Measurements from ENCODE around the gene MS4A10. TPM values are rescaled to one million over a fixed set of nuclear protein-coding genes. Genes with fewer than 3 reads are reported as not detected.
"Not testable (repeated sequence)": the region's sequence is repeated elsewhere in the genome, so short reads cannot be mapped to it uniquely, and the experiment has no call there.

Gene MS4A10
- total RNA-seq = not detected in 2 replicates

DNA sequence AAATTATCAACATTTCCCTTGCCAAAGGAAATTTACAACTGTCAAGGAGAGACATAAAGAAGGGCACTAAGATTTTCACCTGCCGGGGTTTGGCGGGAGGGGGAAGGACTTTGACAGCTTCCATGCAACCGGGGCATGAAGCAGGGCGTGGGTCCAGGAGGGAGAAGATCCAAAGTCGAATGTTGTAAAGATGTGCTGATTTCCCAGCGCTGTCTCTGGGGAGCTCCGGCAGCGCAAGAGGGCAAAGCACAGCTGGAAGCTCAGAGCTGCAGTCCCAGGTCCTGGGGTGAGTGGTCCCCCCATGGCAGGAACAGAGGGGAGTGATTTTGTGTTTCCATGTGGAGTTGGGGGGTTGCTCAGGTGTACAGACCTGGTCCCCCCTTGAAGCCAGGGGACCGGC is at the start of gene MS4A10:
MS4A10 (plus strand) TSS at position 198 of the 400 bp plus-strand sequence. CDS start 5,003 bp downstream, outside the sequence.
- DNase-seq (ENCODE audit: low read depth) = no peak

DNA sequence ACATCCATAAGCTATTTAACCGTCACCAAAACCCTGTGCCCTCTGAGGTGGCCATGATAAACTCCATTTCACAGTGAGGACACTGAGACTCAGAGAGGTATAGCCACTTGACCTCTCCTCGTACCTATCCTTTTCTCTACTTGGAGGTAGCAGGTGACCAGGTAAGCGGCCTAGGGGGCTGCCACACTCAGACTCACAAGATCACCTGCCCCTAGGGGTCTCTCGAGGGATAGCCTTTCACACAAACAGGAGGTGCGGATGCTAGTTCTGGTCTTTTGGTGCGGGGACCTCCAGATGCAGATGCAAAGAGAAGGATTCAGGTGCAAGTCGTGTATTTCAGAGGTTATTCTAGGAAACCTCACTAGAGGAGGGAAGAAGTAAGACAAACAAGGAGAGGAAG is 46.0 kb upstream of the MS4A10 start:
- no peak for DNase-seq (ENCODE audit: low read depth)

DNA sequence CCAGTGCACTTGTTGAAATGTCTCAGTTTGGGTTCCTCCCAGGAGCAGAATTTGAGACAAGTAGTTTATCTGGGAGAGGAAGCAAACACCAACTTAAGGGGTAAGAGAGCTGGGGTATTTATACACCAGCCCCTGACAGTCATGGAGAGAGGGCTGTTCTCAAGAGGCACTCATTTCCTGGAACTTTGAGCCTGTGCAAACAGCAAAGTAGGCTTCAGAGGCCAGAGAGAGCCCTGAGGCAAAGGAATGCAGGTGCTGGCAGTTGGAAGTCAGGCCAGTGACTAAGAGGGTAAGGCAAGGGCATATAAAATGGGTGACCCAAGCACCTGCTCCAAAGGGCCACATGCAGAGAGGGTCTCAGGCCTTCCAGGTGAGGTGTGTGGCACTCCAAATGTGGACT is 44.6 kb upstream of the MS4A10 start:
- no peak for DNase-seq (ENCODE audit: low read depth)

DNA sequence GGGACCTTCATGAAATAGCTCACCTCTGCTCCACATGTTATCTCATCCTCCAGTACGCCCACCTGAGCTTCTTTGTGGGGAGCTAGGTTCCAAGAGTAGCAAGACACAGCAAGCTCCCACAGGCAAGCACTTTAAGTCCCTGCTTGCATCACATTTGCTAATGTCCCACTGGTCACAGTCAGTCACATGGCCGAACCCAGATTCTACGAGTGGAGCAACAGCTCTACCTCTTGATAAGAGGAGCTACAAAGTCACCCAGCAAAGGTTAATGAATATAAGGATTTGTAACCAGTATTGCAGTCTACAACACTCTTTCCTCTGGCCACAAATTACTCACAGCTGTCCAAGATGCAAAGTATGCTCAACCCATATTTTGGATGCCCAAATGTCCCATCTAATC is 43.7 kb upstream of the MS4A10 start:
- DNase-seq (ENCODE audit: low read depth) = no peak

DNA sequence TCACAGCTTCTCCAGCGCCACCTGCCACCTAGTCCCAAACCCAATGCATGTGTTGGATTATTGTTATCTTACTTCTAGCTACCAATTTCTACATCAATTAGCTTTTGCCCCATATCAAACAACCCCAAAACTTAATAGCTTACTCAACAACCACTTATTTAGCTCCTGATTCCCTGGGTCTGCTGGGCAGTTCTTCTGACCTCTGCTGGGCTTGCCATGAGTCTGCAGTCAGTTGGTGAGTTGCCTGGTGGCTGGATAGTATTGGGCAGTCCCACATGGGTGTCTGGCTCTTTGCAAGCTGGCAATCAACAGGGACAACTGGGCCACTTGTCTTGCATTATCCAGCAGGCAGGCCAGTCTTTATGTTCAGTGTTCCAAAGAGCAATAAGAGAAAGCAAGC is 42.1 kb upstream of the MS4A10 start:
- DNase-seq (ENCODE audit: low read depth) = no peak

DNA sequence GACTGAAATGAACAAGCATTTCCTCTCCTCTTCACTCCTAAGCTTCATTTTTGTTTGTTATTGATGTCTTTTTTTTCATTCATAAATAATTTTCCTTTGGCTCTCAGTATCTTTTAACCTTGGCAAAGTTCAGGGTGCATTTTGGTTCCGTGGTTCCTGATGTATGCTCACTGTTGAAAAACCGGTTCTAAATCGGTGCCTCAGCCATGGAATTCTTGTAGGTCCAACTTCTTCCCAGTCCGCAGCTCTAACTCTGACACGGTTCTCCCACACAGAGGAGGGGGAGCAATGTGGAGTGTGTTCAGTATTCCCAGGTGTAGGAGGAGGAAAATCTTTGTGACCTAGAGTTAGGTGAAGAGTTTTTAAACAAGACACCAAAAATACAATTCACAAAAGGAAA is 41.0 kb upstream of the MS4A10 start:
- no peak for DNase-seq (ENCODE audit: low read depth)

DNA sequence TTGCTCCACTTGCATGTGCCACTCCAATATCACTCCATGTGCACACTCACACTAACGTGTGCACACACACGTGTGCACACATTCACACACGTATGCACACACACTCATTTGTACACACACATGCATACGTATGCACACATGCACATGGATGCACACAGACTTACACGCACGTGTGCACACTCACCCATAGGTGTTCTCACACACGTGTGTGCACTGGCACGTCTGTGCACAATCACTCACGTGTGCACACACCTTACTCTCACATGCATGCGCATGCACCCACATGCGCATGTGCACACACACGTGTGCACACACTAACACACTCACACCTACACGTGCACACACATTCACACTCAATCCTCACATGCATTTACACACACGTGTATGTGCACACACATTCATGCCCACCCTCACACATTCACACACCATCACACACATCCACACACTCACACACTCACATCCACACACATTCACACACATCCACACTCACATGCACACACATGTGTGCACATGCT is 37.7 kb upstream of the MS4A10 start:
- DNase-seq (ENCODE audit: low read depth) = no peak

DNA sequence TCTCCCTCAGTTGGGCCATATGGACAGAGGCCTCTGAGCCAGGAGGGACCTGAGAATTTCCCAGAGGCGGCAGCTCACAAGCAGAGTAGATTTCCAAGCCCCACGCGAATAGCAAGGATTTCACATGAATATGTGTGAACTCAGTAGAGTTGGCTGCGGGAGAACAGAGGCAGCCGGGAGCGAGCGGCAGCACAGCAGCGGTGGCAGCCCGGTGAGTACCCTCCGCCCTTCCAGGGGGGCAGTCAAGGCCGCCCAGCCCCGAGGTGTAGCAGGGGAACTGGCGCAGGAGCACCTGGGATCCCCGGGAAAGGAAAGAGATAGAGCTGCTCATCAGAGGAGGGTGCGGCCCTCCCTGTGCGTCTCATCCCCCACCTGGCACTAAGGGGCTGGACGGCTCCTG is 36.9 kb upstream of the MS4A10 start:
- no peak for DNase-seq (ENCODE audit: low read depth)

DNA sequence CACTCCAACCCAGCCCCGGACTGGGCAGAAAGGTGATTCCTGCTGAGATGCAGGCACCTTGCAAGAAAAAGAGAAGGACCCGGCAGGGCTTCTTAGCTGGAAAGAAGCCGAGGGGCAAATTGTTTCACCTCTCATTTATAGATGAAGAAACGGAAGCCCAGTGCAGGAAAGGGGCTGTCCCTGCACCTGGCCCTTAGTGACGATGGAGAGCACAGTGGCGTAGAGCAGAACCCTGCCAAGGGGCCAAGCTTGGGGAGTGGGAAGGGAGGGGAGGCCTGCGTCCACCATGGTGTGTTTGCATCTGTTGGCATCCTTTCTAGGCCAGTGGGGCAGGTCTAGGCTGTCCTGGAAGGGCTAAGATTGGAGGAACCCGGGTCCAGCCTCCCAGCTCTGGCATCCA is 36.3 kb upstream of the MS4A10 start:
- no peak for DNase-seq (ENCODE audit: low read depth)

DNA sequence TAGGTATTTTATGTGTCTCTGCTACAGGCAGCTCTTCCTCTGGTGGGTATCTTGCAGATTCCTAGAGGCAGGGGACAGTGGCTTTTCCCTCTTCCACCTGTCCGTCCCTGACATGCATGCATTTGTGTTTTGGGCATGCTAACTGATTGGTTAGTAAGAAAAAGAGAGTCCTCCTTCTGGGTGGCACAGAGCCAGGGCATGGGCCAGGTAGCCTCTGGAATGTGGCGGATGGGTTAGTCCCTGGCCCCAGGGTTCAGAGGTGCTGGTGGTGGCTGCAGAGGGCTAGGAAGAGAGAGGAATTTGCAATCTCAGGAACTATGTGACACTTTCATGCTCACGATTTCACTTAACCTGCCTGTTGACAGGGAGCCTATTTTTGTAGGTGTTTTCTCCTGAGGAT is 34.2 kb upstream of the MS4A10 start:
- no peak for DNase-seq (ENCODE audit: low read depth)

DNA sequence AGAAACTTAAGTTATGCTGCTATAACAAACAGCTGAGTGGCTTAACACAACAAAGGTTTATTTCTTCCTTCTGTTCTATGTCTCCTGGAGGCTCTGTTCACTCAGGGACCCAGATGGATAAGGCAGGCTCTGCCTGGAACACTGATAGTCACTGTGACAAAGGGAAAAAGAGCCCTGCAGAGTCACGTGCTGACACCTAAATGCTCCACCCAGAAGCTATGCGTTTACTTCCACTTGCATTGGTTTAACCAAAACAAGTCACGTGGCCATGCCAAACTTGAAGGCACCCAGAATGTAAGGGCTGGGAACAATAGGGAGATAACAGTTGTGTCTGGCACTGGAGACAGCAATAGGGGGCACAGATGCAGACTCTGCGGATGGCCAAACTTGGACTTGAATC is 31.8 kb upstream of the MS4A10 start:
- no peak for DNase-seq (ENCODE audit: low read depth)

DNA sequence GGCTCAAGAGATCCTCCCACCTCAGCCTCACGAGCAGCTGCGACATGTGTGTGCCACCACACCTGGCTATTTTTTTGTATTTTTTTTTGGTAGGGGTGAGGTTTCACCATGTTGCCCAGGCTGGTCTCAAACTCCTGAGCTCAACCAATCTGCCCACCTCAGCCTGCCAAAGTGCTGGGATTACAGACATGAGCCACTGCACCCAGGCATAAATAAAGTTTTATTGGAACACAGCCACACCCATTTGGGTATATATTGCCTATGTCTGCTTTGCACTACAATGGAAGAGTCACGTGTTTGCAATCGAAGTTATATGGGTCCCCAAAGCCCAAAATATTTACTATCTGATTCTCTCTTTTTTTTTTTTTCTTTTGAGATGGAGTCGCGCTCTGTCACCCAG is 30.2 kb upstream of the MS4A10 start:
- DNase-seq (ENCODE audit: low read depth) = no peak

DNA sequence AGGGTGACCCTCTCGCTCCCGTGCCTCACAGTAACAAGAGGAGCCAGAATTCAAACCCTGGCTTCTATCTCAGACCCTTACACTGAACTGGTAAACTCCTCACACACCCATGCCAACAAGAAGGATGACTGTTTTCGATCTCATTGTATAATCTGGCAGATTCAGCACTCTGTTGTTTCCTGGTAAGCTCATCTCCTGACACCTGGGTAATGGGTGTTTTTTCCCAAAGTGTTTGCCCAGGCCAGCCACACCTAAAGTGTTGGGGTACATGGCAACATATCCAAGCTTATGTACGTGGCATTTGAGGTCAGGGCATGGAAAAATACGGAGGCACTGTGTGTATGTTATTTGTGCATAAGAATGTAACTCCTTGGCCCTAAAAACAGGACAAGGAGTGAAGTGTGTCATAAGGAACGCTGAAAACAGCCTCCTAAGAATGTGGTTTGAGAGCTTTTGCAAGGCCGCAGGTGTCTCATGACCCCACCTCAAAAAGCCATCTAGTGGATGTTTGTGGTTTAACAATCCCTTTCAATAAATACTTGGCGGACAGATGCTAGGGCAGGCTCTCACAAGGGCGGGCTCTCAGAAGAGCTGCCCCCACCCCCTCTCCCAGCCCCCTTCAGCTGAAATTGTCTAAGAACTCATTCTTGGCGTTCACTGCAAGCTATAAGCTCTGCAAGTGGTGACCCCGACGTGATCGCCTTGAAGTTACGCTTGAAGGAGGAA is 28.7 kb upstream of the MS4A10 start, which contains the start of gene MS4A15:
MS4A15 (plus strand) TSS at position 561 of the 726 bp plus-strand sequence. CDS start 6,867 bp downstream, outside the sequence.
- peak; percentile 28 for DNase-seq (ENCODE audit: low read depth)

DNA sequence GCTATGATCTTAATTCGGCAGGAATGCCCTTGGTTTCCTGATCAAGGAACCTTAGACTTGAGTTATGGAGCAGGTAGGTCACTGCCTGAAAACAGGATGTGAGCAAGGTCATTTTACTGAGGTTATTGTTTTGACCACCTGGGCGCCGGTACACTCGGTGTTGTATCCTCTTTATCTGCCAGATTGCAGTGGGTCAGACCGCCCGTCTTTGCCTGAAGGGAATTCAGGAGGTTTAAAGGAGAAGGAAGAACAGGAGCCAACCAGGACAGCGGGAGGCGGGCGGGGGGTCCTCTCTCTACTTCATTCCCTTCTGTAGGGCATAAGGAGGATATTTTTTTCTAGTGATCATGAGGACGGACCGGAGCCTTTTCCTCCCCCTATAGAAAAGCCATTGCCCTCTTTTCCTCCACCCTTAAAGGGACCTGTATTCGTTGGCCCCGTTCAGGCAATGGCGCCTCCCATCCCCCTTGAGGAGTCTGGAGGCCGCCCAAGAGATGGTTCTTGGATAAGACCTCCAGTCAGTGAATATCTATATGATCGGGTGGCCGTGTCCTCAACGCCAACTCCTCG is 27.8 kb upstream of the MS4A10 start:
- no peak for DNase-seq (ENCODE audit: low read depth)

DNA sequence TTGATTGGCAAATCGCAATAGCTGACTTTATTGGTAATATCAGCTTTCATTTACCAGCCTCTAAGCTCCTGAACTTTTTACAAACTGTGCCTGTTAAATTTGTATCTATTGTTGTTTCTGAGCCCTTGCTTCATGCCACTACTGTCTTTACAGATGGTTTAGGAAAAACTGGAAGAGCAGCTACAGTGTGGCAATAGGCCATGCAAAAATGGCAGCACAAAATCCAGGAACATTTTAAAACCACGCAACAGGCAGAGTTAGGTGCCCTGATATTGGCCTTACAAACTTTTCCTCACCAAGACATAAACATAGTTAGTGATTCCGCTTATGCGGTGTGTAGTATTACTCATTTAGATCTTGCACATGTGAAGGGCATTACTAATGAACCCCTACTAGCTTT is 26.5 kb upstream of the MS4A10 start:
- DNase-seq (ENCODE audit: low read depth) = not testable (repeated sequence)

DNA sequence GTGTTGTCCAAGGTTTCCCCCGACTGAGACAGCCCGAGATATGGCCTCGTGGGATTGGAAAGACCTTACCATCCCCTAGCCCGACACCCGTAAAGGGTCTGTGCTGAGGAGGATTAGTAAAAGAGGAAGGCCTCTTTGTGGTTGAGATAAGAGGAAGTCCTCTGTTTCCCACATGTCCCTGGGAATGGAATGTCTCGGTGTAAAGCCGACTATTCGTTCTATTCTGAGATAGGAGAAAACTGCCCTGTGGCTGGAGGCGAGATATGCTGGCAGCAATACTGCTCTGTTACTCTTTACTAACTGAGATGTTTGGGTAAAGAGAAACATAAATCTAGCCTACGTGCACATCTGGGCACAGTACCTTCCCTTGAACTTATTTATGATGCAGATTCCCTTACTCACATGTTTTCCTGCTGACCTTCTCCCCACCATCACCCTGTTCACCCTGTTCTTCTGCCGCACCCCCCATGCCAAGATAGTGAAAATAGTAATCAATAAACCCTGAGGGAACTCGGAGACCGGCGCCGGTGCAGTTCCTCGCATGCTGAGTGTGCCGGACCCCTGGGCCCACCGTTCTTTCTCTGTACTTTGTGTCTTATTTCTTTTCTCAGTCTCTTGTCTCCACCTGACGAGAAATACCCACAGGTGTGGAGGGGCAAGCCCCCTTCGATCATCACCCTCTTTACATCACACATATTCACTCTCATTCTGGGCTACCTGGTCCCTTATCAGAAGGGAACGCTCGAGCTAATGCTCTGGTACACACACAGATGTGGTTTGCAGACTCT is 25.5 kb upstream of the MS4A10 start:
- not testable (repeated sequence) for DNase-seq (ENCODE audit: low read depth)

DNA sequence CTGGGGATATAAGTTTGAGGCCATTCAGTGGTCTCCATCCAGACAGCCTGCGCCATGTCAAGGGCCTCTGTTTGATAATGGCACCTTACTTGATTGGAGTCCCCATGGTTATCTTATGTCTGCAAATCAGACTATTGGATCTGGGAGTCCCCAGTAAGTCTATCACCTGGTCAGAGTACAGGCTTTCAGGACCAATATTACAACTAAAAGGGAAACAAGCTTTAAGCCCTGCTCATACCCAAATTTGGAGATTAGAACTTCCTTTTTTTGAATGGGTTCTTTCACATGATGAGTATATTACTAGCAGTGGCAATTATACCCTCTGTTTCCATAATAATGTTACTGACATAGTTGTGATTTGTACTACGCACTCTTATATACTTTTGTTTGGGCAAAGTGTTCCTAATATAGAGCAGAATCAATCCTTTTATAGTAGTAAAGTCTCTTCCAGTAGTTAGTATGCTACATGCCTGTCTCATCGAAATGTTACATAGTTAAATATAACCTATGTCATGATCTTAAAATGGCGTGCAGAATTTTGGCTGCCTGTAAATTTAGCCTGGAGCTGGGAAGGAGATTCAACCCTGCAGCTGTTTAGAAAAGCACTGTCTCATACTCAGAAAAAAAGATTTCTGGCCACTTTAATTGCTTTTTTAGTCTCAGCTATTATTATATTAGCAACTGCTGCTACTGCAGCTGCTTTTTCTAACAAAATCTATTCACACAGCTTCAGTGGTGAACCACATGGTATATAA is 23.5 kb upstream of the MS4A10 start:
- DNase-seq (ENCODE audit: low read depth) = no peak

DNA sequence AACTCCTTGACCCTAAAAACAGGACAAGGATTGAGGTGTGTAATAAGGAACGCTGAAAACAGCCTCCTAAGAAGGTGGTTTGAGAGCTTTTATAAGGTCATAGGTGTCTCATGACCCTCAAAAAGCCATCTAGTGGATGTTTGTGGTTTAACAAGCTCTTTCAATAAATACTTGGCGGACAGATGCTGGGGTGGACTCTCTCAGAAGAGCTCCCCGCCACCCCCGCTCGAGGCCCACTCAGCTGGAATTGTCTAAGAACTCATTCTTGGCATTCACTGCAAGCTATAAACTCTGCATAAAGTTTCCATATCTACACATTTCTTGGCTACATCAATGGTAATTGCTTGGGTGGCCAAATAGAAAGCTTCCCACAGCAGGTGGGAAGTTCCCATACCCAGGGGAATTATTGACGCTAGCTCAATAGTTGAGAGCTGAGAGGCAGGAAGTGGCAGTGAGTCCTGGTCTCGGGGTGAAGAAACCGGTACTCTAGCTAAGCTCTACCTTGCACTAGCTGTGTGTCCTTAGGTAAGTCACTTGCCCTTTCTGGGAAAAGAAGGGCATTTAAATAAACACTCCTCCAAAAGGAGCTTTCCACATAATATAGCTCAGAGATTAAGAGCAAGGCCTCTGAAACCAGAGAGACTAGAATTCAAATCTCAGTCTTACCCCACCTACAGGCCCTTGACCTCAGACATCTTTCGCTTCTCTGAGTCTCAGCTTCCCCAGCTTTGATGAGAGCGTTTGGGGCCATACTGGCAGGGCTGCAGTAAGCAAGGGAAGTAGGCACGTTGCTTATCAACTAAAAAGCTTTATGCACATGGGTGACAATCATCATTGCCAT is 22.1 kb upstream of the MS4A10 start:
- peak; percentile 7 for DNase-seq (ENCODE audit: low read depth)

DNA sequence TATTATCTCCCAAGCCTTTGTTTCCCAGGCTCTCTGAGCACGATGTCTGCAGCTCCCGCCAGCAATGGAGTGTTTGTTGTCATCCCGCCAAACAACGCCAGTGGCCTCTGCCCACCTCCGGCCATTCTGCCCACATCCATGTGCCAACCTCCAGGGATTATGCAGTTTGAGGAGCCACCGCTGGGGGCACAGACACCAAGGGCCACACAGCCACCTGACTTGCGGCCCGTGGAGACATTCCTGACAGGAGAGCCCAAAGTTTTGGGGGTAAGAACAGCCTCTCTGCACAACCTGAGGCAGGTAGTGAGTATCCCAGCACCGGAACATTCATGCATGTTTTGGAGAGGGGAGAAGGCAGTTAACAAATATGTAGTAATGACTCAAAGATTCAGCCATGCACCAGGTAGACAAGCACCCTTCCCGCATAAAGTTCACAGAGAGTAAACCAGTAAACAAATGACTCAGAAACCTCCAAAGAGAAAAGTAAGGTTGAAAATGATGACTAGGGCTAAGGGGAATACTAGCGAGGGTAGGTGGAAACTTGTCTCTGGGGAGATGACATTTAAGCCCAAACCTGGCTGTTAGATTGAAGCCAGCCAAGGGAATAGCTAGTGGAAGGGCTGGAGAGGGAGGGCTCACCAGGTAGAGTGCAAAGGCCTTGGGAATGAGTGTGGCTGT is 21.3 kb upstream of the MS4A10 start:
- no peak for DNase-seq (ENCODE audit: low read depth)

DNA sequence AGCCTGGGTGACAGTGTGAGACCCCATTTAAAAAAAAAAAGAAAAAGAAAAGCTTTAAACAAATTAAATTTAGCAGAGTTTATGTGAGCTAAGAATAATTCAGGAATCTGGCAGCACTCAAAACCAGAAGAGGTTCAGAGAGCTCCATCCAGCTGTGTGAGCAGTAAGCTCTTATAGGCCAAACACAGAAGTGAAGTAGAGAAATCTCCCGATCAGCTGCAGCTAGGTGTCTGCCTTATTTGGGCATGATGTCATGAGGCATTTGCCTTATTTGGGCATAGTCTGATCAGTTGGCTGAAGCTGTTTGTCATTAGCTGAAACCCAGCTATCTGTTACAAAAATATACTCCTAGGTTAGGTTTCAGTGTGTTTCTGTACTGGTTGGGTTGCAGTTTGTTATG is 20.3 kb upstream of the MS4A10 start:
- no peak for DNase-seq (ENCODE audit: low read depth)
